NCI-H2171 treated with DMSO at 0.1 percent for 48 hours (cell line): ENCODE data around the gene HDAC4.

ENCODE experiments used
- DNase-seq: peaks from one replicate; lab custom pipeline; 2025; lab: John Stamatoyannopoulos, UW

HDAC4 gene

GRCh38 chr2:239222312-239222660 is 178.5 kb downstream of the HDAC4 start:
- DNase-seq = no peak

- peak; percentile 78 for DNase-seq
Observed at GRCh38 chr2:239220981-239221396, 179.8 kb downstream of the HDAC4 start.

GRCh38 chr2:239220341-239220740 is 180.5 kb downstream of the HDAC4 start:
- DNase-seq = no peak

GRCh38 chr2:239216614-239217273 is 184.1 kb downstream of the HDAC4 start:
- no peak for DNase-seq

GRCh38 chr2:239215988-239216613 is 184.7 kb downstream of the HDAC4 start:
- DNase-seq = no peak

GRCh38 chr2:239215136-239215925 is 185.5 kb downstream of the HDAC4 start:
- DNase-seq = no peak

DNA sequence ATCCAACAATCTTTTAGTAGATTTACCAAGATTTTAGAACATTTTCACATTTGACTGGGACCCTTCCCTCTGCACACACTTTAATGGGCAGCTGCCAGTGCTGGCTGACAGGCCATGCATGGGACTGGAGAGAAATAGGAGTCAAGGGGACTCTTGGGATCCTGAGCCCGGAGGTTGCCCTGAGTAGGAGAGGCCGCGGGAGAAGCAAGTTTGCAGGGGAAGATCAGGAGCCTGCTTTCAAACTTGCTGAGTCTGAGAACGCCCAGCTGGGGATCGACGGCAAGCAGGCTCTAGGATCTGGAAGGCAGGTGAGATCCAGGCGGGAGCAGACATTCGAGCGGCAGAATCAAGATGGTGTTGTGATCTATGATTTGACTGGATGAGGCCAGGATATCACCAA is 186.1 kb downstream of the HDAC4 start:
- no peak for DNase-seq

DNA sequence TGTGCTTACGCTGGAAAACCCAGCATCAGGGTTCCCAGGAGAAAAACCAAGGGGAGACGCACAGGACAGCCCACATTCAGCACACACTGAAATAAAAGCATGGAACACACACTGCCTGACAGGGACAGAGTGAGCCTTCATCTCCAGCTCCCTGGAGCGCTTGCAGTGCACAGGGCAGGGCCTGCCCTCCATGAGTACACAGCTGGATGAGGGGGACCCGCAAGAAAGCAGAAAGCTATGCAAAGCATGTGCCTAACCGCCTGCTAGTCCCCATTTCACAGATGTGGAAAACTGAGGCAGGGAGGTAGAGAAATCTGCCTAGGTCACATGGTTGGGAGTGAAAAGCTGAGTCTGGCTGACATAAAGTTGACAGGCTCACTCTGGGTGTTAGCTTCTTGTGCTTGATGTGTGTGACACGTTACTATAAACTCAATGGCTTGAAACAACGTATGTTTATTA is 187.1 kb downstream of the HDAC4 start:
- DNase-seq = no peak

DNA sequence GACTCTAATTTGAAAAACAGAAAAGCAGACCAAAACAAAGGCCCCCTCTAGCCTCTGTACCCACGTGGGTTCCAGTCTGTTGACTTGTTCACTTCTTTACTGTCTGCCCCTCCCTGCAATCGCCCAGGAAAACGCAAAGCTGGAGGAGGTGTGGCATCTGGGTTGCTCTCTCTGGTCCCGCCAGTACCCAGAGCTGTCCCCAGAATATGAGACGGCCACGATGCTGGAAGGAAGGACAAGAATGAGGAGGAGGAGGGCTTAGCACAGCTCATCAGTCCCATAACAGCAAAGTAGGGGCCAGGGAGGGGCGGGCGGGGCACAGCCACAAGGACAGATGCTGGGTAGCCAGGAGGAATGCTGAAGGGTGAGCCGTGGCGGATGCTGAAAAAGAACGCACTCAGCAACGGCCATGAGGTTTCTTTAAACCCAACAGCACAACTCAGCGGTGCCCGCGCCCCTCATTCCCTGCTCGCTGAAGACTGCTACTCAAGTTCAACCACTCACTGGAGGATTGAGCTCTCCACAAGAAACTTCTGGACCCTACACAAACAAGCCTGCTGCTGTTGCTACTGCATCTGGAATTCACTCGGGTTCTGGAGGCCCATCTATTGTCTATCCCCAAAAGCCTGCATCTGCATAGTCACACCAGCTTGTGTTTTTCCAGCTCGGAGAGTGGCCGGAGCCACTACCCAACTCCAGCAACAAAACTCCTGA is 187.7 kb downstream of the HDAC4 start:
- DNase-seq = no peak

- DNase-seq = no peak
Observed at GRCh38 chr2:239212121-239212928, 188.5 kb downstream of the HDAC4 start.

DNA sequence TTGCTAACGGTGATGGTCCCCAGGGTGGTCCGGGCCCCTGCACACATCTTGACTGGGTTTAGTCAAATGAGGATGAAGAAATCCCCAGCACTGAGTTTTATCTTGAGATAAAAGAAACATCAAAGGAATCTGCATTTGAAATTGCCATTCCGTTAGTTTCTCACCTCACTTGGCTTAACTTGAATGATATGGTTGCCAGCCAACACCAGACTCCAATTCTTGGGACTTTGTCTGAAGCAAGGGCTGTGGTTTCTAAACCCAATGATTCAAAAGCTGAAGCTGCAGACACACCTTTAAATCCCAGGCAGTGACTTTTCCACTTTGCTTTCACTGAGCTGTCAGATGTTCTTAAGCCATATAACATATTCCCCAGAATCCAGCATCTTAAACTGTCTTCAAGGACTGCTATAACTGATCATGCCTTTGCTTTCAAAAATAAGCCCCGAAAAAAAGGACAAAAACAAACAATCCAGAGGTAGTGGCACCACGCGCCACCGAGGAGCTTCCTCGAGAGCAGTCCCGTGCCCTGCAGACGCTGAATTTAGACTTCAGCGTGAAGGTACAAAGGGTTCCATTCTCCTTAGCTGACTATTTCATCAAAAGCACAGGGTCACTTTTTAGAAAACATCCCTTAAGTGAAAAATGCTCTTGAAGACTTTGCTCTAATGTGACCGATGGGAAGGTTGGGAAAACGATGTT is 189.3 kb downstream of the HDAC4 start:
- no peak for DNase-seq

DNA sequence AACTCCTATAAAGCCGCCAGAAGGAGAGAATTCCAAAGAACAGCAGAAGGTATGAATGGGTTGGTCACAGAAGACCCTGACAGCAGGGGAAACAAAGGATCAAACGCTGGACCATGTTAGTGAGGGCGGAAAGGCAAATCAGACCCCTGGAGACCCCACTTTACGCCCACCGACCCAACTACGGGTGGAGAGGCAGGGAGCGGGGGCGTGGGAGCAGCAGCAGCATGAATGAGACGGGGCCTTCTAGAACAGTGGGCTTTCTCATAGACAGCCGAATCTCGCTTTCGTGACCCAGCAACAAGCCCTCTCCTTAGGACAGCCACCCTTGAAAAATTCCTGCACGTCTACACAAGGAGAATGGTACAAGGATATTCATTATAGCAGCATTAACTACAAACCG is 191.0 kb downstream of the HDAC4 start:
- no peak for DNase-seq

GRCh38 chr2:239208465-239209180 is 192.2 kb downstream of the HDAC4 start:
- peak; percentile 39 for DNase-seq

DNA sequence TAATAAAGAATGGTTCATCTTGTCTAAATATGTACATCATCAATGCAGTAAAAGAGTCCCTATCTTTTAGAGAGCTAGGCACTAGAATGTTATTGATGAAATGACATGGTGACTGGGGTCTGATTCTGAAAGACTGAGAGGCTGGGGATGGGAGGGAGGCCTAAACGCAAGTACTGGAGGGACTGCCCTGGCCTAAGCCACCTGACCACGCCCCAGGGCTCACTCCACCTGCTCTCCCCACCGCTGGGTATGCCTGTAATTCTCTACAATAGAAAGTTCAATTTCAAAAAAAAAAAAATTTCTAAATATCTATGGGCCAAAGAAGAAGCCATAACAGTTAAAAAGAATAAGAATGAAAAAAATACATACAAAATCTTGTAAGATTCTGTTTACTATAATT is 194.0 kb downstream of the HDAC4 start:
- no peak for DNase-seq

GRCh38 chr2:239206042-239206441 is 194.8 kb downstream of the HDAC4 start:
- no peak for DNase-seq

- DNase-seq = no peak
Observed at GRCh38 chr2:239204876-239205468, 195.8 kb downstream of the HDAC4 start.

GRCh38 chr2:239204136-239204875 is 196.5 kb downstream of the HDAC4 start:
- no peak for DNase-seq

DNA sequence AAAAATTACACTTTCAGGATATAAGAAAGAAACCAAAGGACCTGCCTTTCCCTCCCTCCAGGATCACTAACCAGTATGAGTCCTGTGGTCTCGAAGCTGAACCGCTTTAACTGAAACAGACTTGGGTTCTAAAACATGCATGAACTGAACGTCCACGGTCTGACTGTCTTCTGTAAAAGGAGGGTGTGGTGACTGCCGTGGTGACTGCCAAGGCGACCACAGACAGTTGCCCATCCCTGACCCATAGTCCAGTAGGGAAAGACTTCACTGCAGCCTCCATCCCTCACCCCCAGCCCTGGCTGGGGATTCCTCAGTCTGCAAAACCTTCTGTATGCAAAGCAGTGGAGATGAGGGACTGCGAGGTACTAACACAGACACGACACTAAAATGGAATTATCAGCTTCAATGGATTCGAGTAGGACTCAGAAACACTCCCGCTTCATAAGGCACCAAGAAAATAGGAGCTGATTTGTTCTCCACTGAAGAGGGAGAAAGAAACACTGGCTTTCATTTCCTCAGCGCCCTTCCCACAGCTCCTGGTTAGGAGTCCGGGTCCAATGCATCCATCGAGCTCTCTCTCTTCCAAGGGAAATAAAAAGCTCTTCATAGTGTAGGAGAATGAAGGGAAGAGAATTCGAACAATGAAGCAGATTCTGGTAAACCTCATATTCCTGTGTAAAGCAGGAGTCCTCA is 197.2 kb downstream of the HDAC4 start:
- no peak for DNase-seq

DNA sequence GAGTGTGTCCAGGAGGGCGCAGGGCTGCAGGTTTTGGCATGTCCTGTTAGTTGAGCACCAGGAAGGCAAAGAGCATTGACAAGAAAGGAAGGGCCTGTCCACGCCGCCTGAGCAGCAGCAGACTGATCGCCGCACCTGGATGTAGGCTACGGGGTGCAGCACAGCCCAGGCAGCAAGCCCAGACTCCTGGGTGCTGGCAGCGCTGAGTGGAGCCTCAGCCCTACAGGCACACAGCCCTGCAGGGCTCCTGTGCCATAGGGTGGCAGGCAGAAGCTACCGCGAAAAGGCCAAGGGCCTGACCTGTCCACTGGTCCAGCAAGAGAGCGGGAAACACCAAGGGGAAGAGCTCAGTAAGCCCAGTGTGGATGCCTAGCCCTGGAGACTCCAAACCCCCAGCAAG is 198.0 kb downstream of the HDAC4 start:
- no peak for DNase-seq
